B cell (primary cell): ENCODE data around the gene PARVB. TPM values are rescaled to one million over a fixed set of nuclear protein-coding genes. Genes with fewer than 3 reads are reported as not detected.
A peak's percentile ranks its signal among the peaks of the same experiment; 100 is the strongest.

Experiments used
- ATAC-seq: fragments of 200-7000 bp; cut with Tn5 transposase; one replicate; pipeline ENCODE4 v1.10.0; 2021; ENCODE audit warnings: low read depth, mild to moderate bottlenecking, moderate number of reproducible peaks, moderate library complexity
- CTCF ChIA-PET: fragments of 350-600 bp; sonication (Branson Sonifier 250); formaldehyde crosslinking; loops from one replicate; lab custom pipeline; 2021; ENCODE audit warnings: antibody characterized with exemption, inconsistent platforms; lab: Charles Lee
- POLR2A ChIA-PET: fragments of 350-600 bp; sonication (Branson Sonifier 250); formaldehyde crosslinking; loops from one replicate; lab custom pipeline; 2021; ENCODE audit warnings: antibody characterized with exemption; lab: Charles Lee
- DNase-seq: peaks from one replicate; pipeline ENCODE4 v3.0.0; 2013
- H2AFZ ChIP-seq: 2 replicates; pipeline ENCODE4 v1.6.1; 2012; ENCODE audit warnings: mild to moderate bottlenecking, low read depth, low read length; ENCODE audit not compliant: insufficient read depth, poor library complexity, severe bottlenecking
- H3K27ac ChIP-seq, 2 donors: 1 replicate in 1 of 2; 2 replicates in 1 of 2; pipeline ENCODE4 v1.5.1; 2012 to 2013; ENCODE audit warnings: low read length in 2 of 2, mild to moderate bottlenecking in 2 of 2, moderate library complexity in 1 of 2
- H3K27me3 ChIP-seq, 4 experiments: fragments of 200-600 bp in 1 of 4; sonication (generic) in 1 of 4; replicated peaks in 1 of 4; 1 replicate in 2 of 4; 2 replicates in 2 of 4; pipeline versions ENCODE4 v1.6.1 to v1.7.0; 2013 to 2016; ENCODE audit warnings: low read length in 3 of 4, mild to moderate bottlenecking in 2 of 4, mixed read lengths in 1 of 4, moderate library complexity in 1 of 4; ENCODE audit not compliant: insufficient read depth in 4 of 4, control insufficient read depth in 3 of 4; ENCODE audit errors: control extremely low read depth in 1 of 4
- H3K36me3 ChIP-seq, 2 experiments: replicated peaks in 1 of 2; 1 replicate in 1 of 2; 2 replicates in 1 of 2; pipeline versions ENCODE4 v1.6.1 to v1.7.1; 2013; ENCODE audit warnings: low read length in 1 of 2; ENCODE audit not compliant: insufficient read depth in 2 of 2, control insufficient read depth in 1 of 2; ENCODE audit errors: control extremely low read depth in 1 of 2, extremely low read depth in 1 of 2
- H3K4me1 ChIP-seq, 2 donors: fragments of 200-600 bp in 1 of 2; sonication (generic) in 1 of 2; 1 replicate in 1 of 2; 2 replicates in 1 of 2; pipeline versions ENCODE4 v1.5.1 to v1.6.1; 2013 to 2017; ENCODE audit warnings: low read length in 2 of 2; ENCODE audit not compliant: control insufficient read depth in 2 of 2, insufficient read depth in 2 of 2
- H3K4me2 ChIP-seq: replicated peaks from 2 replicates; pipeline ENCODE3; 2012; ENCODE audit warnings: mild to moderate bottlenecking, low read depth, low read length; ENCODE audit not compliant: poor library complexity, severe bottlenecking
- H3K4me3 ChIP-seq, 5 experiments: fragments of 200-600 bp in 1 of 5; sonication (generic) in 1 of 5; 1 replicate in 3 of 5; 2 replicates in 2 of 5; pipeline versions ENCODE4 v1.5.1 to v1.7.0; 2011 to 2016; ENCODE audit warnings: low read length in 4 of 5, mild to moderate bottlenecking in 4 of 5, low read depth in 2 of 5, control low read depth in 1 of 5, moderate library complexity in 1 of 5; ENCODE audit not compliant: insufficient read depth in 1 of 5; ENCODE audit errors: control extremely low read depth in 1 of 5, extremely low read depth in 1 of 5
- H3K79me2 ChIP-seq: fragments of 200-600 bp; sonication (generic); one replicate; pipeline ENCODE4 v1.6.0; 2016; ENCODE audit warnings: low read length; ENCODE audit not compliant: control insufficient read depth, insufficient read depth
- H3K9ac ChIP-seq: fragments of 200-600 bp; sonication (generic); 2 replicates; pipeline ENCODE4 v1.6.1; 2017; ENCODE audit warnings: mild to moderate bottlenecking, low read length, moderate library complexity
- H3K9me3 ChIP-seq, 3 donors: one replicate each; pipeline versions ENCODE4 v1.6.1 to v1.7.1; 2013; ENCODE audit warnings: low read length in 2 of 3; ENCODE audit not compliant: control insufficient read depth in 2 of 3, insufficient read depth in 1 of 3; ENCODE audit errors: control extremely low read depth in 1 of 3
- H4K20me1 ChIP-seq: 2 replicates; pipeline ENCODE4 v1.6.0; 2012; ENCODE audit warnings: mild to moderate bottlenecking, low read length; ENCODE audit not compliant: insufficient read depth, control insufficient read depth, poor library complexity, severe bottlenecking
- H3K27ac Mint-ChIP-seq: one replicate; pipeline ENCODE4 v1.8.0; 2021; ENCODE audit warnings: mixed read lengths
- H3K27me3 Mint-ChIP-seq: one replicate; pipeline ENCODE4 v1.8.0; 2021; ENCODE audit warnings: mixed read lengths
- H3K4me1 Mint-ChIP-seq: one replicate; pipeline ENCODE4 v1.8.0; 2021; ENCODE audit warnings: mixed read lengths
- H3K4me3 Mint-ChIP-seq: one replicate; pipeline ENCODE4 v1.8.0; 2021; ENCODE audit warnings: mixed read lengths
- H3K9me3 Mint-ChIP-seq: one replicate; pipeline ENCODE4 v1.8.0; 2022; ENCODE audit warnings: mixed read lengths; ENCODE audit not compliant: insufficient read depth
- CTCF ChIP-seq: fragments of 200-600 bp; IDR thresholded peaks from one replicate; pipeline ENCODE4 v1.8.0; 2022; ENCODE audit warnings: antibody characterized with exemption, mild to moderate bottlenecking
- EZH2 ChIP-seq: IDR thresholded peaks from 2 replicates; pipeline ENCODE4 v1.6.1; 2012; ENCODE audit warnings: borderline replicate concordance, low read depth, mild to moderate bottlenecking, moderate library complexity, low read length; ENCODE audit not compliant: insufficient read depth, poor library complexity, severe bottlenecking
- WGBS: methylation state at CpG from one replicate; pipeline ENCODE4 v1.1.5; 2013; ENCODE audit warnings: missing lambda C conversion rate; ENCODE audit not compliant: insufficient coverage; 5-methylcytosine and 5-hydroxymethylcytosine counted together
- intact Hi-C: fragments of 100-400 bp; cut with micrococcal nuclease; formaldehyde crosslinking; loops from one replicate; pipeline ENCODE4 v1.10.0; 2022
- polyA plus RNA-seq: library from polyadenylated mRNA; depleted of rRNA; stranded (reverse); fragments of >200 nt; gene quantifications from 2 replicates; pipeline ENCODE4 v1.2.3, GENCODE V29; 2012
- total RNA-seq, 2 donors: library from RNA; stranded (reverse); fragments of 120-200 nt in 1 of 2; gene quantifications; 1 replicate in 1 of 2; 2 replicates in 1 of 2; pipeline versions ENCODE4 v1.2.3 to v1.2.4, GENCODE V29; 2013 to 2022

Gene PARVB
- total and polyA plus RNA-seq, 2 donors (not counting 1 experiment from before 2014, with no cell fraction given), result 48.0 to 49.4 TPM

- CTCF ChIA-PET, result interaction anchor here (6.4 to 8.0 kb wide), 2 partner anchors 17 to 73 kb away, joined by 82 to 90 read pairs; no protein-coding TSS in a partner anchor
Measured at GRCh38 chr22:44067033-44067432, 42.9 kb downstream of the PARVB start.

More at GRCh38 chr22:44067033-44067432, 42.9 kb downstream of the PARVB start:
- no peak overlapping the region for H2AFZ ChIP-seq
- DNase-seq (peak; percentile 26), ATAC-seq (no peak)
- 98% methylated on average over 5 of the region's 5 CpGs for WGBS
- H3K4me2 ChIP-seq, result peak overlapping the region; percentile 71
- peaks cover 48 to 49% of the 10 kb centered on the region in 2 donors for H3K4me1 ChIP-seq
- H3K4me3 ChIP-seq, result no peak overlapping the region
- H3K27ac ChIP-seq, result peak overlapping the region in 1 of 2 donors; percentile 91
- peaks cover 84% of the 10 kb centered on the region for H3K79me2 ChIP-seq
- H3K9me3 ChIP-seq, result no peaks in the 10 kb centered on the region
- intact Hi-C loops, result no loop called here
- Mint-ChIP-seq H3K9me3 (no peaks in the 10 kb centered on the region), H3K4me1 (peaks cover 69% of the 10 kb centered on the region), H3K4me3 (peak overlapping the region; percentile 56), H3K27me3 (no peaks in the 10 kb centered on the region), H3K27ac (peak overlapping the region; percentile 86)
- TF ChIP-seq EZH2 (no peak), CTCF (no peak)
- H3K36me3 ChIP-seq, result no peaks in the 10 kb centered on the region
- no peak overlapping the region for H3K9ac ChIP-seq
- H4K20me1 ChIP-seq, result peaks cover 21% of the 10 kb centered on the region
- H3K27me3 ChIP-seq, result no peaks in the 10 kb centered on the region
- POLR2A ChIA-PET, result interaction anchor here (0.6 to 1.8 kb wide), 2 partner anchors 40 to 54 kb away, joined by 3 to 11 read pairs; no protein-coding TSS in a partner anchor
